NCI-H1694 treated with DMSO at 0.1 percent for 48 hours (cell line): Measurements from ENCODE around the gene FBXO8.
"Not testable (repeated sequence)": the region's sequence is repeated elsewhere in the genome, so short reads cannot be mapped to it uniquely, and the experiment has no call there.

Experiments used
- DNase-seq: peaks from one replicate; lab custom pipeline; 2025; lab: John Stamatoyannopoulos, UW

FBXO8 gene, protein sequence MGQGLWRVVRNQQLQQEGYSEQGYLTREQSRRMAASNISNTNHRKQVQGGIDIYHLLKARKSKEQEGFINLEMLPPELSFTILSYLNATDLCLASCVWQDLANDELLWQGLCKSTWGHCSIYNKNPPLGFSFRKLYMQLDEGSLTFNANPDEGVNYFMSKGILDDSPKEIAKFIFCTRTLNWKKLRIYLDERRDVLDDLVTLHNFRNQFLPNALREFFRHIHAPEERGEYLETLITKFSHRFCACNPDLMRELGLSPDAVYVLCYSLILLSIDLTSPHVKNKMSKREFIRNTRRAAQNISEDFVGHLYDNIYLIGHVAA

DNA sequence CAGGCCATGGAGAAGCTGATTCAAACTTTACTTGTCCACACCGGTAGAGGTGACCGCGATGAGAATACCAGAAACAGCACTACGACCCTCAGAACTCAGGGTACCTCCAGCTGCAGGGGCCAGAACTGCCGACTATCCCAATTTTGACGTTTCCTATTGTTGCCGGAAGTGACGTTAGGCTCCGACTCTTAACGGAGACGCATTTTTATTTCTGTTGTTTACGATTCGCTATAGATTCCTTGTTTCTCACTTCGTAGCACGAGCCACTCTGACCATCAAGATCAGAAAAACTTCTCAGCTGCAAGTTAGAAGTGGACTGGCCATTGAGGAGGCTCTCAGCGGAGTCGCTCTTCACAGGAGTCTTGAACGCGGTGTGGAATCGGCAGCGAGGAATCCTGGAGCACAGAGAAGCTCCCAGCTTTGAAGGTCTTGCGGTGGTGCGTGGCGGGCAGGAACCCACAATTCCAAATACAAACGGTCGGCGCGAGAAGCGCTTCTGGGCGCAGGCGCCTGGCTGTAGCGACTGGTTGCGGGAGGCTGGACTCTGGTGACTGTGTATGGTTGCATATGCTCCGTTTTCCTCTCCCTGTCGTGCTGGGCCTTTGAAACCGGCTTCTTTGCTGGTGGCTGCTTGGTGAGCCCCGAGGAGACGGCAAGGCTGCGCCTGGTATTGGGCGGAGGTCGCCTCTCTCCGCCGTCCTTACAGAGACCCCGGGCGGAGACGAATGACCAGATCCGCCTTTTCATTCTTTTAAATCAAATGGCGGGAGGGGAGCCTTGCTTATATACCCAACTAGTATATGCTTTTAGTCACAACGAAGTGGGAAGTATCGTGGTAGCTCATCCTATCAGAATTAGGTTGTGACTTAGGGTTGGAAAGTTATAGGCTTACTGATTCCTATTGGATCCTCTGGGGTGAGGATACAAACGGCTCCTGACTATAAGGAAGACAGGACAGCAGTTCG lies at the start of gene FBXO8, which contains the start of gene CEP44:
Gene FBXO8, minus strand, starts transcription at position 161 of the 965 bp plus-strand sequence. CDS start 20,575 bp downstream, outside the sequence.
Gene CEP44, plus strand, starts transcription at position 405 of the 965 bp plus-strand sequence. CDS start 15,211 bp downstream, outside the sequence.
- peak; percentile 71 for DNase-seq

GRCh38 chr4:174332741-174333493 lies 49.5 kb upstream of the FBXO8 start:
- no peak for DNase-seq

DNA sequence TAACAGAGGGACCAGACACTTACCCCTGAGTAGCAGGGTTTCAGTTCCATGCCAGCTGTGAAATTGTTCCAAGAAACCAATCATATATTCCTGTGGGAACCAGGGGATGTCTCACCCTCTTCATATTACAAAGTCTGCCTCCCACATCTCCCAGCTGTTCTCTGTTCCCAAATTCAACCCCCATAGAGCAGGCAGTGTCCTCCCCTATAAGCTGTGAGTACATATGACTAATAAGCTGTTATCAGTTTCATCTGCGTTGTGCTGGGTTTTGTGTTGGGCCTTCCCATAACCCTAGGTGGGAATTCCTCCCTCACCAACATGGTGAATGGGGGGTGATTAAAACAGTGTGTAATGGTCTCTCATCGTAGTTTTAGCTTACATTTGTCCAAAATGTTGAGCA lies 41.3 kb upstream of the FBXO8 start:
- no peak for DNase-seq

GRCh38 chr4:174324236-174324635 lies 40.8 kb upstream of the FBXO8 start:
- DNase-seq, result no peak

DNA sequence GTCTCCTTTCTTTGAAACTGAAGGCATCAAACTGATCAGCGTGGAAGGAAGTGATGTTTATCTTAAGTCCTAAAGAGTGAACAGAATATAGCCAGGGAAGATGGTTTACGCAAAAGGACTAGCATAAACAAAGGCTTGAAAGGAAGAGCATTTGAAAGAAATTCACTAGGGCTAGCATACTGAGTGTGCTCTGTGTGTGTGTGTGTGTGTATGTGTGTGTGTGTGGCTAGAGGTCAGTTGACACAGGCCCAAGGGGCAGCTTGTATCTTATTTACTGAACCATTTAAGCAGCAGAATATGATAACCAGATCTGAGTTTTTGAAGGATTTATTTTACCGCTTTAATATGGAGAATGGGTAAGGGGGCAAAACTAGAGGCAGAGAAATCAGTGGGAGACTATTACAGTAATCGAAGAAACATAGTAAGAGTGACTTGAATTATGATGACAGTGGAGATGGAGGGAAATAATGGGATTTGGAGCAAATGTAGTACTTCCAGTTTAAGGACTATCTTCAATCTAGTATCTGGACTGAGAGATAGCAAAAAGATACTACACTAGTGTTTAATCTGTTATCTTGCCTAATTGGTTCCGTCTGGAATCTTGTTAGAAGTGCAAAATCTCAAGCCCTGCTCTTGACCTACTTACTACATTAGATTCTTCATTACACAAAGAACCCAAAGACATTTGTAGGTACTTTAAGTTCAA lies 37.2 kb upstream of the FBXO8 start:
- no peak for DNase-seq

GRCh38 chr4:174318829-174319764 lies 35.6 kb upstream of the FBXO8 start:
- peak; percentile 9 for DNase-seq

GRCh38 chr4:174317531-174317930 lies 34.1 kb upstream of the FBXO8 start:
- DNase-seq, result no peak

- DNase-seq, result no peak
Observed at GRCh38 chr4:174316954-174317353, 33.5 kb upstream of the FBXO8 start.

GRCh38 chr4:174316546-174316945 lies 33.1 kb upstream of the FBXO8 start:
- no peak for DNase-seq

DNA sequence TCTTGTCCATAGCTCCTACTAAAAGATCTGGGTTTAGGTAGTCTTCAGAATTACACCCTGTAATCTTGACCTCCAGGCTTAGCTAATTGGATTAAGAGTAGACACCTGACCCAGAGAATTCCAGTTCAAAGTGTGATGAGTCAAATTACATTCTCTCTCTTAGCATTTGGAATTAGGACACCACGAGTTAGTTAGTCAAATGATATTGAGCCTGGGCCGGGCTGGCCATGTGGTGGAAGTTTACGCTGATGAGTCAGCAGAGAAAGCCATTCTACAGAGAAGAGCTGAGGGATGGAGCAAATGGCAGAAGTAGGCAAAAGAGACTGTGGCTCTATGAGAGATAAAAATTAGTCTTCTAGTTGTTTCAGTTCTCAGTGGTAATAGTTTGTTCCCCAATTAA lies 31.3 kb upstream of the FBXO8 start:
- no peak for DNase-seq

GRCh38 chr4:174314274-174314673 lies 30.8 kb upstream of the FBXO8 start:
- no peak for DNase-seq

DNA sequence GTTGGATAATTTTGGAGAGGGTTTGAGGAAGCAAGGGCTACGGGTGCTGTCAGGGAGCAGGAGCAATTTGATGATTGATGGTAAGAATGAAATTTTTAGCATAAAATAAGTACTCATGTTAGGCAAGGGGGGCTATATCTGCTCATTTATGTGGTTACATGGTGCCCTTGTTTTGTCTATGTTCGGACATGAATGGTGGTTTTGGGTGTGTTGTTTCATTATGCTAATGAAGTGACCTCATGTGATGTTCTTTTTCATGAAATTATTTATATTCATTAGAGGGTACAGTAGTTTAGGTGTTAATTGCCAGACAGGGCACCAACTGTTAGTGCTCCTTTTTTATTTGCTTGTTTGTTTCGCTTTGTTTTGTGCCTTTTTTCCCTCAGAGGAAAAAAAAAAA lies 29.5 kb upstream of the FBXO8 start:
- DNase-seq, result no peak

DNA sequence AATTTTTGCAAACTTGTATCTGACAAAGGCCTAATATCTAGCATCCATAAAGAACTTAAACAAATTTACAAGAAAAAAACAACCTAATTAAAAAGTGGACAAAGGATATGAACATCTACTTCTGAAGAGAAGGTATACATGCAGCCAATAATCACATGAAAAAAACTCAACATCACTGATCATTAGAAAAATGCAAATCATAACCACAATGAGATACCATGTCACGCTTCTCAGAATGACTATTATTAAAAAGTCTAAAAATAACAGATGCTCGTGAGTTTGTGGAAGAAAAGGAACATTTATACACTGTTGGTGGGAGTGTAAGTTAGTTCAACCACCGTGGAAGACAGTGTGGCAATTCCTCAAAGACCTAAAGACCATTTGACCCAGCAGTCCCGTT lies 24.2 kb upstream of the FBXO8 start:
- no peak for DNase-seq

- no peak for DNase-seq
Observed at GRCh38 chr4:174305961-174306360, 22.5 kb upstream of the FBXO8 start.

- no peak for DNase-seq
Observed at GRCh38 chr4:174304664-174305063, 21.2 kb upstream of the FBXO8 start.

- DNase-seq, result no peak
Observed at GRCh38 chr4:174303687-174304086, 20.2 kb upstream of the FBXO8 start.

DNA sequence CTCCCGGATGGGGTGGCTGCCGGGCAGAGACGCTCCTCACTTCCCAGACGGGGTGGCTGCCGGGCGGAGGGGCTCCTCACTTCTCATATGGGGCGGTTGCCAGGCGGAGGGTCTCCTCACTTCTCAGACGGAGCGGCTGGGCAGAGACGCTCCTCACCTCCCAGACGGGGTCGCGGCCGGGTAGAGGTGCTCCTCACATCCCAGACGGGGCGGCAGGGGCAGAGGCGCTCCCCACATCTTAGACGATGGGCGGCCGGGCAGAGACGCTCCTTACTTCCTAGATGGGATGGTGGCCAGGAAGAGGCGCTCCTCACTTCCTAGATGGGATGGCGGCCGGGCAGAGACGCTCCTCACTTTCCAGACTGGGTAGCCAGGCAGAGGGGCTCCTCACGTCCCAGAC lies 11.7 kb upstream of the FBXO8 start:
- DNase-seq, result not testable (repeated sequence)

DNA sequence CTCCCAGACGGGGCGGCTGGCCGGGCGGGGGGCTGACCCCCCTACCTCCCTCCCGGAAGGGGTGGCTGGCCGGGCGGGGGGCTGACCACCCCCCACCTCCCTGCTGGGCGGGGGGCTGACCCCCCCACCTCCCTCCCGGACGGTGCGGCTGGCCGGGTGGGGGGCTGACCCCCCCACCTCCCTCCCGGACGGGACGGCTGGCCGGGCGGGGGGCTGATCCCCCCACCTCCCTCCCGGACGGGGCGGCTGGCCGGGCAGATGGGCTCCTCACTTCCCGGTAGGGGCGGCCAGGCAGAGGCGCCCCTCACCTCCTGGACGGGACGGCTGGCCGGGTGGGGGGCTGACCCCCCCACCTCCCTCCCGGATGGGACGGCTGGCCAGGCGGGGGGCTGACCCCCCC lies 11.2 kb upstream of the FBXO8 start:
- DNase-seq, result not testable (repeated sequence)

- no peak for DNase-seq
Observed at GRCh38 chr4:174292473-174292872, 9.0 kb upstream of the FBXO8 start.

DNA sequence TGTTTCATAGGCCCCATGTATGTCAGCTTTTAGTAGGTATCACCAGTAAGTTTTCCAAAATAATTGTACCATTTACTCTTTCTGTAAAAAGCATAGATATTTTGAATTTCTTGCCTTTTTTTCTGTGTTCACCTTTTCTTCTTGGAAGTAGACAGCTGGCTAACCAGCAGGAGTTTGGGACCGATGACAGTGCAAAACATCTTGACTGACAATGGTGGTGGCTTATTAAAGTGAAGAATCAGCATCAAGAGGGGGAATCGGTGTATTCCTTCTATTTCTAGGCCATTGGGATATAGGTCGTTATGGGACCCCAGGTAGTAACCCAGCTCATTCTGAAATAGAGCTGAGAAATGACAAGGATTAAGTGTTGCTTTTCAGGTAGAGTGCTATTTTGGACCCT lies 3.4 kb upstream of the FBXO8 start:
- DNase-seq, result no peak
